NCI-H2107 treated with DMSO at 0.1 percent for 48 hours (cell line): Measurements from ENCODE around the gene ZNF583.

Source experiments
- DNase-seq: peaks from one replicate; lab custom pipeline; 2025; ENCODE audit not compliant: unreplicated experiment; lab: John Stamatoyannopoulos, UW

Gene ZNF583

DNA sequence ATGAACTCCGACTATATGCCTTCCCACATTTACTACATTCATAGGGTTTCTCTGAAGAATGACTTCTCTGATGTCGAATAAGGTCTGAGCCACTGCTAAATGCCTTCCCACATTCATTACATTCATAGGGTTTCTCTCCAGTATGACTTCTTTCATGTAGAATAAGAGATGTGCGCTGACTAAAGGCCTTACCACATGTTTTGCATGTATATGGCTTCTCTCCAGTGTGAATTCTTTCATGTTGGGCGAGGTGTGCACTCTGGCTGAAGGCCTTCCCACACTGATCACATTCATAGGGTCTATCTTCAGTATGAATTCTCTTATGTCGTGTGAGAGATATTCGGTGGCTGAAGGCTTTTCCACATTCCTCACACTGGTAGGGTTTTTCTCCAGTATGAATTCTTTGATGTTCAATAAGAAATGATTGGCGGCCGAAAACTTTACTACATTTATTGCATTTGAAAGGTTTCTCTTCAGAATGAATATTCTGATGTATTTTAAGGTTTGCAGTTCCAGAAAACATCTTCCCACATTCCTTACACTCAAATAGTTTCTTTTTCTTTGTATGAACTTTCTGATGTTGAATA lies 37.2 kb downstream of the ZNF583 start:
- no peak for DNase-seq

DNA sequence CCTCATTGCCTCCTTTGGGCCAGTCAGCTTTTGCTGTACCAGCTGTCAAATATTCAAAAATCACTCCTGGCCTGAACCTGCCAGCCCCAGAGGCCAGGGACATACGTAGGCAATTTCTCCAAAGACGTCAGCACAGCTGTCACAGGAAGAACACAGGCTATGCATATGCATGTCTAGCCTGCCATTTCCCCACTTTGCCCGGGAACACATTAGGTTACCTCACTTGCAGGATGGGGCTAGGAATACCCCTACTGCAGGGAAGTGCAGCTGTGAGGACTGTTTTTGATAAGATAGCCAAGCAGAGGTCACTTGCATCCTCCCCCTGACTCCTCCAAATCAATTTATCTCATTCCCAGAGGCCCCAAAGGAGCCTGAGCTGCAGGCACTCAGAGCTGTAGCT lies 70.2 kb downstream of the ZNF583 start:
- no peak for DNase-seq

DNA sequence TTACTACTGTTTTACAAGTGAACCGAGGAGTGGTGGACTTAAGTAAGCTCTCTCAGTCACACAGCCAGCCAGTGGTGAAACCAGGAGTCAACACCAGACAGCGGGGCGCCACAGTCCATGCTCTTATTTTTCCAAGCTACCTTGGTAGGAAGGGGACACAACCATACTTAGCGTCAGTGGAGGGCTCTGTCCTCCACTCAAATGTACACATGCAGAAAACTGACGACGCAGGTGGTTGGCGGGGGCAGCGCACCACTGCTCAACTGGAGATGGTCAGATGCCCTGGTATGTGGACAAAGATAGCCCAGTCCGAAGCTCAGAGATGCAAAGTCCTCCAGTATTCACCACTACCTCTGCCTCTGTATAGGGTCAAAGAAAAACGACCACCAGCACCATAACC lies 72.0 kb downstream of the ZNF583 start:
- DNase-seq, result no peak
